Measurements from ENCODE around the gene GDF7.
"Not testable (repeated sequence)": the region's sequence is repeated elsewhere in the genome, so short reads cannot be mapped to it uniquely, and the experiment has no call there.

GDF7 gene

DNA sequence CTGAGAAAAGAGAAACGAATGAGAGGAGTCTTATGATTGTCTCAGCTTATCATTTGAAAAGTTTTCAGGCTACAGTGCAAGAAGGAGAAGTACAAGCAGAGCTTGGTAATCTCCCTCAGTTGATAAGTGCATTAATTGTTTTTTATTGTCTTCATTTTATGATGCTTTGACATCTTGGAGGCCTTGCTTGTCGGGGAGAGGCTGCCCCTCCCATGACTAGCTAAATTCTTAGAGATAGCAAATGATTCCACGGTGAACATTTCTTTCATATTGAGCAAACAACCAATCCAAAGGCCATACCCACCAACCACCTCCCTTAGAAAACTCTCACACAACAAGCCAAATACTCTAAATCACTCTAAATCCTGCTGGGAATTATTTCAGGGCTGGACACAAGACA is 39.8 kb downstream of the GDF7 start:
- no peak for DNase-seq

DNA sequence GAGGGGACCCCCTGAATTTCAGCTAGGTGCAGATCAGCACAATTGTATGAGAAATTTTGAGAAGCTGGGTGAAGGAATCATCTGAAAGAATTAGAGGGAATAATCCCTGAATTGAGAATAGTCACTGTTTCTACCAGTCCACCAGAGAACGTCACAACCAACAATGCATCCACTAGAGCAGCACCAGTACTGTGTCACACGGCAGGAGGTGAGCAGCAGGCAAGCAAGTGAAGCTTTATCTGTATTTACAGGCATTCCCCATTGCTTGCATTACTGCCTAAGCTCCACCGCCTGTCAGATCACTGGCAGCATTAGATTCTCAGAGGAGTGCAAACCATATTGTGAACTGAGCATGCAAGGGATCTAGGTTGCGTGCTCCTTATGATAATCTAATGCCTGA is 40.7 kb downstream of the GDF7 start:
- DNase-seq: no peak

DNA sequence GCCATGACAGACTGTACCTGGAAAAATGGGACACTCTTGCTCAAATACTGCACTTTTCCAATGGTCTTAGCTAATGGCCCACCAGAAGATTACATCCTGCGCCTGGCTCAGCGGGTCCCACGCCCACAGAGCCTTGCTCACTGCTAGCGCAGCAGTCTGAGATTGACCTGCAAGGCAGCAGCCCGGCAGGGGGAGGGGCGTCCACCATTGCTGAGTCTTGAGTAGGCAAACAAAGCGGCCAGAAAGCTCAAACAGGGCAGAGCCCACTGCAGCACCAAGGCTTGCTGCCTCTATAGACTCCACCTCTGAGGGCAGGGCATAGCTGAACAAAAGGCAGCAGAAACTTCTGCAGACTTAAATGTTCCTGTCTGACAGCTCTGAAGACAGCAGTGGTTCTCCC is 44.7 kb downstream of the GDF7 start:
- DNase-seq: not testable (repeated sequence)

DNA sequence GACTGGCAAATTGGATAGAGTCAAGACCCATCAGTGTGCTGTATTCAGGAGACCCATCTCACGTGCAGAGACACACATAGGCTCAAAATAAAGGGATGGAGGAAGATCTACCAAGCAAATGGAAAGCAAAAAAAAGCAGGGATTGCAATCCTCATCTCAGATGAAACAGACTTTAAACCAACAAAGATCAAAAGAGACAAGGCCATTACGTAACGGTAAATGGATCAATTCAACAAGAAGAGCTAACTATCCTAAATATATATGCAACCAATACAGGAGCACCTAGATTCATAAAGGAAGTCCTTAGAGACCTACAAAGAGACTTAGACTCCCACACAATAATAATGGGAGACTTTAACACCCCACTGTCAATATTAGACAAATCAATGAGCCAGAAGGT is 46.6 kb downstream of the GDF7 start:
- DNase-seq: not testable (repeated sequence)

DNA sequence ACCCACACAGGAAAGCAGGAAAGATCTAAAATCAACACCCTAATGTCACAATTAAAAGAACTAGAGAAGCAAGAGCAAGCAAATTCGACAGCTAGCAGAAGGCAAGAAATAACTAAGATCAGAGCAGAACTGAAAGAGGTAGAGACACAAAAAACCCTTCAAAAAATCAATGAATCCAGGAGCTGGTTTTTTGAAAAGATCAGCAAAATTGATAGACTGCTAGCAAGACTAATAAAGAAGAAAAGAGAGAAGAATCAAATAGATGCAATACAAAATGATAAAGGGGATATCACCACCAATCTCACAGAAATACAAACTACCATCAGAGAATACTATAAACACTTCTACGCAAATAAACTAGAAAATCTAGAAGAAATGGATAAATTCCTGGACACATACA is 47.5 kb downstream of the GDF7 start:
- DNase-seq: not testable (repeated sequence)

DNA sequence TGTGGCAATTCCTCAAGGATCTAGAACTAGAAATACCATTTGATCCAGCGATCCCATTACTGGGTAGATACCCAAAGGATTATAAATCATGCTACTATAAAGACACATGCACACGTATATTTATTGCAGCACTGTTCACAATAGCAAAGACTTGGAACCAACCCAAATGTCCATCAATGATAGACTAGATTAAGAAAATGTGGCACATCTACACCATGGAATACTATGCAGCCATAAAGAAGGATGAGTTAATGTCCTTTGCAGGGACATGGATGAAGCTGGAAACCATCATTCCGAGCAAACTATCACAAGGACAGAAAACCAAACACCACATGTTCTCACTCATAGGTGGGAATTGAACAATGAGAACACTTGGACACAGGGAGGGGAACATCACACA is 49.2 kb downstream of the GDF7 start:
- not testable (repeated sequence) for DNase-seq

DNA sequence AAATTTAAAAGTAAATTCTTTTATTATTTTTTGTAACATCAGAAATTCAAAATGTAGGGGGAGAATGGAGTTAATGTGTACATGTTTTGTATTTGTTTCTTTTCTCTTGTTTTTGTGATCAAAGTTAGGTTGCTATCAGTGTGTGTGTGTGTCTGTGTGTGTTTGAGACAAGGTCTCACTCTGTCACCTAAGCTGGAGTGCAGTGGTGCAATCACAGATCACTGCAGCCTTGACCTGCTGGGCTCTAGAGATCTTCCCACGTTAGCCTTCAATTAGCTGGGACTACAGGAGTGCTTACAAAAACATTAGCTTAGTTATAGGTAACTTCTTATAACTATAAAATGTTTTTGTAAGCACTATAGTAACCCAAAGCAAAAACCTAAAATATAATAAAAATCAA is 50.7 kb downstream of the GDF7 start:
- DNase-seq: no peak

DNA sequence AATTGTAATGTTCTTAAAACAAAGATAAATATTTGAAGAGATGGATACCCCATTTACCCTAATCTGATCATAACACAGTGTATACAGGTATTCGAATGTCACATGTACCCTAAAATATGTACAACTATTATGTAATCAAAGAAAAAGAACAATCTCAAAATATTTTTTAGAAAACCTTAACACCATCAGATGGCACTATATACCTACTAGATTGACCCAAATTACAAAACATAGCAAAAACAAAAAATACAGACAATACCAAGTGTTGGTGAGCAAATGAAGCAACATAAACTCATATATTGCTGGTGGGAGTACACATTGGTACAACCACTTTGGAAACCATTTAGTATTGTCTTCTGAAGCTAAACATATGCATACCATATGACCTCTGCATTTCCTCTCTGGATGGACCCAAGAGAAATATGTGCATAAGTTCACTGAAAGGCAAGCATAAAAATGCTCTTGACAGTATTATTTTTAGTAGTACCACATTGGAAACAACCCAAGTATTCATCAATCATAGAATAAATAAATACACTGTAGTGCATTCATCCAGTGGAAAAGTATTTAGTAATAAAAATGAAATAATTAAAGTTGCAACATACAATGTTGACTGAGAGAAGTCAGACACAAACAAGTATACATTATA is 55.8 kb downstream of the GDF7 start:
- DNase-seq: no peak

DNA sequence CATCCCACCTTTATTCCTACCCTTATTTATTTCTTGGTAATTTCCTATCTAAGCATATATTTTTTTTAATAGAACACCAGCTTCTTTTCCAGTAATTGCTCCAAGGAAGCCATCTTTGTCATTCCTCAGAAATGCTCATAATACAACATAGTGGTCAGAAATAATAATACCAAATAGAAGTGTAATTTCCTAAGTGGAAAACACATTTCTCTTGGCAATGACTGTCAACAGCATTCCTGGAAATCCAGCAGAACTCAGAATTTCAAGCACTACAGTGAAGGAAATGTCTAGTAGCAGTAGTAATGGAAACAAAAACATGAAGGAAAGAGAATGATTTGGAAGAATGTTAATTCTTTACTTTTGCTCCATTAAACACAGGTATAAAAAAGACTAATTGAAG is 56.6 kb downstream of the GDF7 start:
- no peak for DNase-seq

DNA sequence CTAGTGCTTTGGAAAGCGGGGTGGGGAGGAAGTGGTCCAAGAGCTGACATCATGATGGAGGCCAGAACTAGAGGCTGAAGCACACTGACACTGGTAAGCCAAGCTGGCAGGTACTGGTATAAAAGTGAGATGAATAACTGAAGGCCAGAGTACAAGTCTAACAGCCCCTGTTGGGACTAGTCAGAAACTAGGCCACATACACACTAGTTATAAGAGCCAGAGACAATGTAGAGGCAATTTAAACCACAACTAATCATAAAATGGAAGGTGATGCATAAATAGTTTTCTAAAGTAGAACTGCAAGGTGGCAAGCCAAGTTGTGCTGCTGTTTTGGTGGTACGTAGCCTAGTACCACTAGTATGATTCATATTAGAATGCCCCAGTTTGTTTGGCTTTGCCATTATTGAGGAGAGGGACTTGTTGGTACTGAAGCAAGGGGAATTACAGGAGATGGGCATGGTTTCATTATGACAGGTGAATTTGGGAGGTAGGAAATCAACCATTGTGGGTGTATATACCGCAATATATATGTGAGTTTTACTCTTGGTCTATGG is 57.6 kb downstream of the GDF7 start:
- DNase-seq: no peak

DNA sequence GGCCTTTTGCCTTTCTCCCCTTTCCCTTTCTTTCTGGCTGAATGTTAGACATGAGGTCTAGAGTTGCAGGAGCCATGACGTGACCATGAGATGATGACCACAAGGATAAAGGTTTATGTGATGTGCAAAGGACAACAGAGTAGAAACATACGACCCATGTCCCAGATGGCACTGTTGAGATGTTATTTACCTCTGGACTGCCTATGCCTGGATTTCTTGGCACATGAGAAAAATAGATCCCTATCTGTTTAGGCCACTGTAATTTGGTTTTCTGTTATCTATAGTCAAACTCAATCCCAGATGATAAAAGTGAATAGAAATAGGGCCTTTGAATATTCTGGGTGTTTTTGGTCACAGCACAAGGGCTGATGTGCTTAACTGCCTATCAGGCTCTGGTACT is 58.8 kb downstream of the GDF7 start:
- no peak for DNase-seq

DNA sequence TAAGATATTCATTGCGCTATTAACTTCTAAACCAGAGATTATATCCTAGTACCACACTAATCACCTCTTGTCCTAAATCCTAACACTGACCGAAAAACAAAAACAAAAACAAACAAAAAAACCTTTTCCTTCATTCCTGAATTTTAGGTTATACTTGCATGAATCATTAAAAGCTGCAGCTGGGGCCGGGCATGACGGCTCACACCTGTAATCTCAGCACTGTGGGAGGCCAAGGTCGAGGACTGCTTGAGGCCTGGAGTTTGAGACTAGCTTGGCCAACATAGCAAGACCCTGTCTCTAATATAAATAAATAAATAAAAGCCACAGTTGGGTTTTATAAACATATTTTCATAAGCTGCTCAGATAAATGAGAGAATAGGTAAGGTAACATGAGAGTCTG is 60.0 kb downstream of the GDF7 start:
- DNase-seq: no peak

DNA sequence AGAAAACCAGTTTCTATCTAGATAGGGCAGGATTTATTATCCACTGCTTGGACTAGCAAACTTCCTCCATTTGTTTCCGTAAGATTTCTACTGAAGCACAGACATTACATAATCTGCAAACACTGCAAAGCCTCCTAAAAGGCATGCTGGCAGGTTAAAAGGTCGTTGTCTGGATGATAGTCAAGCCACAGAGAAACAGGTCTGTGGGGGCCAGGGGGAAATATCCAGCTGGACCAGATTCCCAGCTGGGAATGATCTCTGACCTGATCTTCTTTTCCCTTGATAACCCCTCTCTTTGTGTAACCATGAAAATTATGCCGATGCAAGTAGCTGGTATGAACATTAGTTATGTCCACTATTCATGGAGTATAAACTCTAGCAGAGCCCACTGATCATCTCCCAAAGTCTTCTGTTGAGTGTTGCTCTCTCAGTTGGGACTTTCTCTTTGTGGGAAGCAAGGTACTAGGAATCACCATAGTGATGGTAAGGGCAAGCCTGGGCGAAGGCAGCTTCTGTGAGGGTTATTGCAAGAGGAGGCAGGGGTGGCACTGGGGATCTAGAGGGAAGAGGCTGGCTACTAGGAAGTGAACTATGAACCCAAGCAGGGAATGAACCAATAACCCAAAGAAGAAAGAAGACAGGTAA is 61.3 kb downstream of the GDF7 start:
- no peak for DNase-seq
